Measurements from ENCODE around the gene XRCC4.

- TF ChIP-seq, protein P1, sequence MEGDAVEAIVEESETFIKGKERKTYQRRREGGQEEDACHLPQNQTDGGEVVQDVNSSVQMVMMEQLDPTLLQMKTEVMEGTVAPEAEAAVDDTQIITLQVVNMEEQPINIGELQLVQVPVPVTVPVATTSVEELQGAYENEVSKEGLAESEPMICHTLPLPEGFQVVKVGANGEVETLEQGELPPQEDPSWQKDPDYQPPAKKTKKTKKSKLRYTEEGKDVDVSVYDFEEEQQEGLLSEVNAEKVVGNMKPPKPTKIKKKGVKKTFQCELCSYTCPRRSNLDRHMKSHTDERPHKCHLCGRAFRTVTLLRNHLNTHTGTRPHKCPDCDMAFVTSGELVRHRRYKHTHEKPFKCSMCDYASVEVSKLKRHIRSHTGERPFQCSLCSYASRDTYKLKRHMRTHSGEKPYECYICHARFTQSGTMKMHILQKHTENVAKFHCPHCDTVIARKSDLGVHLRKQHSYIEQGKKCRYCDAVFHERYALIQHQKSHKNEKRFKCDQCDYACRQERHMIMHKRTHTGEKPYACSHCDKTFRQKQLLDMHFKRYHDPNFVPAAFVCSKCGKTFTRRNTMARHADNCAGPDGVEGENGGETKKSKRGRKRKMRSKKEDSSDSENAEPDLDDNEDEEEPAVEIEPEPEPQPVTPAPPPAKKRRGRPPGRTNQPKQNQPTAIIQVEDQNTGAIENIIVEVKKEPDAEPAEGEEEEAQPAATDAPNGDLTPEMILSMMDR (IDR thresholded peaks at IDR 0.05; ENCODE audit: low read depth, low read length) = no peak
- TF ChIP-seq, protein P2, sequence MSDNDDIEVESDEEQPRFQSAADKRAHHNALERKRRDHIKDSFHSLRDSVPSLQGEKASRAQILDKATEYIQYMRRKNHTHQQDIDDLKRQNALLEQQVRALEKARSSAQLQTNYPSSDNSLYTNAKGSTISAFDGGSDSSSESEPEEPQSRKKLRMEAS (IDR thresholded peaks at IDR 0.05; ENCODE audit: low read depth, low read length) = no peak
- TF ChIP-seq POLR2A (IDR thresholded peaks at IDR 0.05; ENCODE audit: extremely low read depth, insufficient read length) (no peak), MYC (IDR thresholded peaks at IDR 0.05; ENCODE audit: low read depth, low read length) (no peak)
These were observed 46.0 kb upstream of the XRCC4 start for GRCh38 chr5:83031381-83031780.

All from NB4 (cell line).